OCI-LY1 (cell line): ENCODE results near the gene GLYATL3.

Experiments used
- H2AFZ ChIP-seq: fragments of 200-600 bp; sonication (generic), shearing (Covaris generic); 2 replicates; pipeline ENCODE4 v1.6.0; 2014; ENCODE audit warnings: antibody characterized with exemption, mild to moderate bottlenecking, low read length
- H3F3A ChIP-seq: fragments of 200-600 bp; sonication (generic), shearing (Covaris generic); 2 replicates; pipeline ENCODE4 v1.6.0; 2014; ENCODE audit warnings: mild to moderate bottlenecking, antibody characterized with exemption, low read length, moderate library complexity; ENCODE audit not compliant: insufficient read depth
- H3K27ac ChIP-seq: fragments of 200-600 bp; sonication (generic); 2 replicates; pipeline ENCODE4 v1.5.1; 2014; ENCODE audit warnings: low read length, mixed run types, mild to moderate bottlenecking, low read depth; ENCODE audit not compliant: poor library complexity, severe bottlenecking
- H3K27me3 ChIP-seq: fragments of 200-600 bp; sonication (generic); 2 replicates; pipeline ENCODE4 v1.6.0; 2014; ENCODE audit warnings: antibody characterized with exemption, mild to moderate bottlenecking, low read length, moderate library complexity; ENCODE audit not compliant: insufficient read depth
- H3K36me3 ChIP-seq: fragments of 200-600 bp; sonication (generic); 2 replicates; pipeline ENCODE4 v1.6.1; 2014; ENCODE audit warnings: mild to moderate bottlenecking, antibody characterized with exemption, low read length, moderate library complexity, mixed read lengths; ENCODE audit not compliant: insufficient read depth
- H3K4me1 ChIP-seq: fragments of 200-600 bp; sonication (generic); 2 replicates; pipeline ENCODE4 v1.5.1; 2014; ENCODE audit warnings: mild to moderate bottlenecking, low read length, moderate library complexity; ENCODE audit not compliant: insufficient read depth, severe bottlenecking
- H3K4me2 ChIP-seq: fragments of 200-600 bp; sonication (generic), shearing (Covaris generic); 2 replicates; pipeline ENCODE4 v1.6.1; 2014; ENCODE audit warnings: low read length
- H3K4me3 ChIP-seq: fragments of 200-600 bp; sonication (generic); 2 replicates; pipeline ENCODE4 v1.5.1; 2014; ENCODE audit warnings: low read length, low read depth, mild to moderate bottlenecking, mixed read lengths; ENCODE audit not compliant: poor library complexity, severe bottlenecking
- H3K79me2 ChIP-seq: fragments of 200-600 bp; shearing (Covaris generic); 2 replicates; pipeline ENCODE4 v1.6.1; 2016; ENCODE audit warnings: mixed run types, low read length, mixed read lengths; ENCODE audit not compliant: insufficient read depth
- H3K9ac ChIP-seq: fragments of 200-600 bp; sonication (generic), shearing (Covaris generic); 2 replicates; pipeline ENCODE4 v1.6.1; 2014; ENCODE audit warnings: mild to moderate bottlenecking, low read length, mixed read lengths
- H3K9me2 ChIP-seq: fragments of 200-600 bp; sonication (generic), shearing (Covaris generic); 2 replicates; pipeline ENCODE4 v1.6.1; 2014; ENCODE audit warnings: low read depth, mild to moderate bottlenecking, low read length, mixed read lengths
- H3K9me3 ChIP-seq: fragments of 200-600 bp; shearing (Covaris generic); 2 replicates; pipeline ENCODE4 v1.6.1; 2014; ENCODE audit warnings: low read length, mixed read lengths
- H4K20me1 ChIP-seq: fragments of 200-600 bp; sonication (generic), shearing (Covaris generic); 2 replicates; pipeline ENCODE4 v1.6.0; 2016; ENCODE audit warnings: mild to moderate bottlenecking, low read length; ENCODE audit not compliant: insufficient read depth
- CTCF ChIP-seq: fragments of 200-600 bp; sonication (generic), shearing (Covaris generic); IDR thresholded peaks from 2 replicates; pipeline ENCODE4 v1.5.1; 2017; ENCODE audit warnings: mild to moderate bottlenecking, antibody characterized with exemption, low read length, moderate library complexity, mixed read lengths
- EZH2 ChIP-seq: fragments of 200-600 bp; sonication (generic), shearing (Covaris generic); IDR thresholded peaks from 2 replicates; pipeline ENCODE4 v1.8.0; 2017; ENCODE audit warnings: borderline replicate concordance, mixed run types, mild to moderate bottlenecking, antibody characterized with exemption, low read length, moderate library complexity, mixed read lengths

Gene GLYATL3

DNA sequence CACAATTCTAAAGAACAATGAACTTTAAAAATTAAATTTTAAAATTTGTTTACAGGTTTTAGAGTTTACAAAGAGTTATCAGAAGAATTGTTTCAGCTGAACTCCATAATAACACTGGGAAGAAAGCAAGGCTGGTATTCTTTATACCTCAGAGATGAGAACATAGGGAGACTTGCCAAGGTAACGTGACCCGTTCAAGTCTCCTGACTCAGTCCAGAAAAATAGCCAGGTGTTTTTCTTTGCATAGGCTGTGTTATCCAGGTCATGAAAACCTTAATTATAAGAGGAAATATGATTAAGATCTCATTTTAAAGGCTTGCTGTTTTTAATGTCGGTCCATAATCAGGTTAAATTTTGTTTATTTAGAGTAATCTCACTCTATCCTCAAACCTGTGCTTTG, 42.2 kb downstream of the GLYATL3 start:
- H3K79me2 ChIP-seq = no peaks in the 10 kb centered on the region
- H3K36me3 ChIP-seq = no peaks in the 10 kb centered on the region
- H3K4me1 ChIP-seq = no peaks in the 10 kb centered on the region
- TF ChIP-seq EZH2 = no peak
- no peak for TF ChIP-seq CTCF
- H3K9me3 ChIP-seq = no peaks in the 10 kb centered on the region
- H3K4me3 ChIP-seq = no peak overlapping the region
- no peaks in the 10 kb centered on the region; the same call in 1 of the 2 replicates for H3F3A ChIP-seq
- H2AFZ ChIP-seq = no peak overlapping the region
- no peak overlapping the region for H3K27ac ChIP-seq
- H4K20me1 ChIP-seq = no peaks in the 10 kb centered on the region
- no peak overlapping the region for H3K4me2 ChIP-seq
- no peaks in the 10 kb centered on the region for H3K9me2 ChIP-seq
- no peak overlapping the region for H3K9ac ChIP-seq
- H3K27me3 ChIP-seq = no peaks in the 10 kb centered on the region

- Histone ChIP-seq H3K27ac (no peak overlapping the region), H3K4me3 (no peak overlapping the region), H3K36me3 (no peaks in the 10 kb centered on the region), H4K20me1 (no peaks in the 10 kb centered on the region), H3K9me3 (no peaks in the 10 kb centered on the region), H3K9ac (no peak overlapping the region), H3K4me1 (no peaks in the 10 kb centered on the region), H3K9me2 (no peaks in the 10 kb centered on the region), H3K27me3 (no peaks in the 10 kb centered on the region), H3K4me2 (no peak overlapping the region), H3F3A (no peaks in the 10 kb centered on the region; the same call in 1 of the 2 replicates), H2AFZ (no peak overlapping the region), H3K79me2 (no peaks in the 10 kb centered on the region)
- TF ChIP-seq CTCF (no peak), EZH2 (no peak)
Observed at GRCh38 chr6:49543087-49543858, 43.5 kb downstream of the GLYATL3 start.

GRCh38 chr6:49546331-49546730, 46.6 kb downstream of the GLYATL3 start:
- H3K4me1 ChIP-seq = no peaks in the 10 kb centered on the region
- no peaks in the 10 kb centered on the region for H3K27me3 ChIP-seq

More at GRCh38 chr6:49546331-49546730, 46.6 kb downstream of the GLYATL3 start:
- Histone ChIP-seq H3K27ac (no peak overlapping the region), H2AFZ (no peak overlapping the region), H3K9ac (no peak overlapping the region), H3K36me3 (no peaks in the 10 kb centered on the region), H4K20me1 (no peaks in the 10 kb centered on the region), H3K9me3 (no peaks in the 10 kb centered on the region), H3F3A (no peaks in the 10 kb centered on the region), H3K4me3 (no peak overlapping the region), H3K4me2 (no peak overlapping the region), H3K9me2 (no peaks in the 10 kb centered on the region), H3K79me2 (no peaks in the 10 kb centered on the region)
- TF ChIP-seq EZH2 (no peak), CTCF (no peak)
